ENCODE data around the gene PTPRK.

PTPRK gene

GRCh38 chr6:128520436-128521281, at the start of gene PTPRK:
Gene PTPRK, minus strand, starts transcription at chr6:128520599. Its CDS starts 241 bp downstream, at chr6:128520358.
- peak; percentile 95 for DNase-seq (ENCODE audit: low spot score)

- DNase-seq (ENCODE audit: low spot score), result peak; percentile 18
Measured at GRCh38 chr6:128567029-128567428, 46.6 kb upstream of the PTPRK start.

- peak; percentile 12 for DNase-seq (ENCODE audit: low spot score)
Measured at GRCh38 chr6:128560966-128561365, 40.6 kb upstream of the PTPRK start.

- DNase-seq (ENCODE audit: low spot score), result no peak
Measured at GRCh38 chr6:128558924-128559323, 38.5 kb upstream of the PTPRK start.

- no peak for DNase-seq (ENCODE audit: low spot score)
Measured at GRCh38 chr6:128558021-128558420, 37.6 kb upstream of the PTPRK start.

GRCh38 chr6:128557081-128557480, 36.7 kb upstream of the PTPRK start:
- DNase-seq (ENCODE audit: low spot score), result no peak

GRCh38 chr6:128554302-128554701, 33.9 kb upstream of the PTPRK start:
- DNase-seq (ENCODE audit: low spot score), result no peak

- DNase-seq (ENCODE audit: low spot score), result no peak
Measured at GRCh38 chr6:128541261-128541660, 20.9 kb upstream of the PTPRK start.

GRCh38 chr6:128538763-128539162, 18.4 kb upstream of the PTPRK start:
- DNase-seq (ENCODE audit: low spot score), result peak; percentile 11

- peak; percentile 9 for DNase-seq (ENCODE audit: low spot score)
Measured at GRCh38 chr6:128532827-128533226, 12.4 kb upstream of the PTPRK start.

GRCh38 chr6:128532136-128532535, 11.7 kb upstream of the PTPRK start:
- DNase-seq (ENCODE audit: low spot score), result no peak

GRCh38 chr6:128531696-128532095, 11.3 kb upstream of the PTPRK start:
- no peak for DNase-seq (ENCODE audit: low spot score)

- no peak for DNase-seq (ENCODE audit: low spot score)
Measured at GRCh38 chr6:128528241-128528640, 7.8 kb upstream of the PTPRK start.

- no peak for DNase-seq (ENCODE audit: low spot score)
Measured at GRCh38 chr6:128527375-128527774, 7.0 kb upstream of the PTPRK start.

GRCh38 chr6:128526152-128526914, 5.9 kb upstream of the PTPRK start:
- no peak for DNase-seq (ENCODE audit: low spot score)

- no peak for DNase-seq (ENCODE audit: low spot score)
Measured at GRCh38 chr6:128525406-128525805, 5.0 kb upstream of the PTPRK start.

GRCh38 chr6:128521282-128521632, 858 bp upstream of the PTPRK start:
- no peak for DNase-seq (ENCODE audit: low spot score)

- DNase-seq (ENCODE audit: low spot score), result peak; percentile 29
Measured at GRCh38 chr6:128519931-128520435, 416 bp downstream of the PTPRK start.

GRCh38 chr6:128519132-128519930, 1.1 kb downstream of the PTPRK start:
- peak; percentile 45 for DNase-seq (ENCODE audit: low spot score)

- no peak for DNase-seq (ENCODE audit: low spot score)
Measured at GRCh38 chr6:128518434-128519131, 1.8 kb downstream of the PTPRK start.

GRCh38 chr6:128517124-128517523, 3.3 kb downstream of the PTPRK start:
- no peak for DNase-seq (ENCODE audit: low spot score)

GRCh38 chr6:128516514-128516898, 3.9 kb downstream of the PTPRK start:
- peak; percentile 18 for DNase-seq (ENCODE audit: low spot score)

All from AG20443 (cell line).